ENCODE data around the gene OR1I1.

DNA sequence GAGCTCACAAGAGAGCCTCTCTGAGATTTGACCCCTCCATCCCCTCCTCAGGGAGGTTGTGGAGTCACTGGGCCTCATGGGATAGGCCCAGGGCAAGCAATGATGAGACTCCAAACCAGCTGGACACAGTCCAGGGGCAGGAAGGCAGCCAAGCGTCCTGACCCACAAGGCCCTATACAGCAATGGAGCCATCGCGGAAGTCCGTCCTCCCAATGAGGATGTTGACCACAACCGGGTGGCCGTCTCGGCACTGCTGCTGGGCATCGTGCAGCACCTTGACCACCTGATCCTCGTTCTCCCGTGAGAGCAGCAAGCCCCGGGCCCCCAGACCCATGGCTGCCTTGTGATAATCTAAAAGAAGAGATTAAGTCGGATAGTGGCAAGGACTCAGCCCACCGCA is 33.1 kb downstream of the OR1I1 start:
- TF ChIP-seq, protein P1, sequence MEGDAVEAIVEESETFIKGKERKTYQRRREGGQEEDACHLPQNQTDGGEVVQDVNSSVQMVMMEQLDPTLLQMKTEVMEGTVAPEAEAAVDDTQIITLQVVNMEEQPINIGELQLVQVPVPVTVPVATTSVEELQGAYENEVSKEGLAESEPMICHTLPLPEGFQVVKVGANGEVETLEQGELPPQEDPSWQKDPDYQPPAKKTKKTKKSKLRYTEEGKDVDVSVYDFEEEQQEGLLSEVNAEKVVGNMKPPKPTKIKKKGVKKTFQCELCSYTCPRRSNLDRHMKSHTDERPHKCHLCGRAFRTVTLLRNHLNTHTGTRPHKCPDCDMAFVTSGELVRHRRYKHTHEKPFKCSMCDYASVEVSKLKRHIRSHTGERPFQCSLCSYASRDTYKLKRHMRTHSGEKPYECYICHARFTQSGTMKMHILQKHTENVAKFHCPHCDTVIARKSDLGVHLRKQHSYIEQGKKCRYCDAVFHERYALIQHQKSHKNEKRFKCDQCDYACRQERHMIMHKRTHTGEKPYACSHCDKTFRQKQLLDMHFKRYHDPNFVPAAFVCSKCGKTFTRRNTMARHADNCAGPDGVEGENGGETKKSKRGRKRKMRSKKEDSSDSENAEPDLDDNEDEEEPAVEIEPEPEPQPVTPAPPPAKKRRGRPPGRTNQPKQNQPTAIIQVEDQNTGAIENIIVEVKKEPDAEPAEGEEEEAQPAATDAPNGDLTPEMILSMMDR (IDR thresholded peaks at IDR 0.05), result no peak
- TF ChIP-seq EP300 (IDR thresholded peaks at IDR 0.05), result no peak

Measured in upper lobe of left lung (tissue), 4 donors.